ENCODE data around the gene C6orf132. TPM values are rescaled to one million over a fixed set of nuclear protein-coding genes. Genes with fewer than 3 reads are reported as not detected.

Gene C6orf132
- total RNA-seq, 1 donor from 2014 or later = 5.3 TPM

GRCh38 chr6:42135722-42136121, 6.7 kb downstream of the C6orf132 start:
- Histone ChIP-seq H3K36me3 (ENCODE audit: insufficient read depth, low read length) (no peaks in the 10 kb centered on the region), H3K4me3 (ENCODE audit: insufficient read depth, low read depth, low read length) (no peak overlapping the region), H3K4me2 (ENCODE audit: low read length) (no peak overlapping the region), H3K27ac (ENCODE audit: low read depth, low read length) (no peak overlapping the region), H3K27me3 (ENCODE audit: insufficient read depth, low read length) (no peaks in the 10 kb centered on the region), H3K79me2 (ENCODE audit: insufficient read depth, low read length) (peaks cover 27% of the 10 kb centered on the region), H3K9ac (ENCODE audit: low read length) (no peak overlapping the region), H3K4me1 (ENCODE audit: insufficient read depth, low read length) (peaks cover 45% of the 10 kb centered on the region), H2AFZ (ENCODE audit: low read depth, low read length) (no peak overlapping the region), H4K20me1 (ENCODE audit: insufficient read depth, low read length) (no peaks in the 10 kb centered on the region), H3K9me3 (ENCODE audit: insufficient read depth, low read depth, low read length) (no peaks in the 10 kb centered on the region)
- TF ChIP-seq CTCF (IDR thresholded peaks at IDR 0.05; ENCODE audit: insufficient read depth, low read depth, low read length) (no peak), EZH2 (IDR thresholded peaks at IDR 0.05; ENCODE audit: insufficient read depth, low read length) (no peak)
- Mint-ChIP-seq H3K36me3 (ENCODE audit: low read depth, unreplicated experiment) (peaks cover 4% of the 10 kb centered on the region), H3K9me3 (ENCODE audit: unreplicated experiment) (peaks cover 2% of the 10 kb centered on the region), H3K27me3 (ENCODE audit: low read depth, unreplicated experiment) (peaks cover 2% of the 10 kb centered on the region), H3K4me1 (ENCODE audit: low read depth, unreplicated experiment) (peaks cover 36% of the 10 kb centered on the region), H3K27ac (ENCODE audit: unreplicated experiment) (no peak overlapping the region), H3K4me3 (ENCODE audit: unreplicated experiment) (no peak overlapping the region)
- DNase-seq (ENCODE audit: low read depth) (no peak), FAIRE-seq (no peak)

GRCh38 chr6:42135161-42135560, 7.3 kb downstream of the C6orf132 start:
- Histone ChIP-seq H3K4me2 (ENCODE audit: low read length) (no peak overlapping the region), H3K9me3 (ENCODE audit: insufficient read depth, low read depth, low read length) (no peaks in the 10 kb centered on the region), H4K20me1 (ENCODE audit: insufficient read depth, low read length) (no peaks in the 10 kb centered on the region), H3K4me1 (ENCODE audit: insufficient read depth, low read length) (peaks cover 42% of the 10 kb centered on the region), H3K27me3 (ENCODE audit: insufficient read depth, low read length) (no peaks in the 10 kb centered on the region), H3K27ac (ENCODE audit: low read depth, low read length) (no peak overlapping the region), H3K4me3 (ENCODE audit: insufficient read depth, low read depth, low read length) (no peak overlapping the region), H3K9ac (ENCODE audit: low read length) (no peak overlapping the region), H2AFZ (ENCODE audit: low read depth, low read length) (no peak overlapping the region), H3K79me2 (ENCODE audit: insufficient read depth, low read length) (peaks cover 22% of the 10 kb centered on the region), H3K36me3 (ENCODE audit: insufficient read depth, low read length) (no peaks in the 10 kb centered on the region)
- Mint-ChIP-seq H3K4me3 (ENCODE audit: unreplicated experiment) (no peak overlapping the region), H3K4me1 (ENCODE audit: low read depth, unreplicated experiment) (peaks cover 36% of the 10 kb centered on the region), H3K9me3 (ENCODE audit: unreplicated experiment) (peaks cover 2% of the 10 kb centered on the region), H3K27ac (ENCODE audit: unreplicated experiment) (no peak overlapping the region), H3K27me3 (ENCODE audit: low read depth, unreplicated experiment) (peaks cover 2% of the 10 kb centered on the region), H3K36me3 (ENCODE audit: low read depth, unreplicated experiment) (peaks cover 4% of the 10 kb centered on the region)
- DNase-seq (ENCODE audit: low read depth) = no peak
- no peak for TF ChIP-seq CTCF (IDR thresholded peaks at IDR 0.05; ENCODE audit: insufficient read depth, low read depth, low read length)
- TF ChIP-seq EZH2 (IDR thresholded peaks at IDR 0.05; ENCODE audit: insufficient read depth, low read length) = no peak
- FAIRE-seq = no peak

GRCh38 chr6:42133926-42134325, 8.5 kb downstream of the C6orf132 start:
- Mint-ChIP-seq H3K4me1 (ENCODE audit: low read depth, unreplicated experiment) (peaks cover 29% of the 10 kb centered on the region), H3K27ac (ENCODE audit: unreplicated experiment) (no peak overlapping the region)
- FAIRE-seq = no peak

More at GRCh38 chr6:42133926-42134325, 8.5 kb downstream of the C6orf132 start:
- H3K27me3 Mint-ChIP-seq (ENCODE audit: low read depth, unreplicated experiment) = peaks cover 2% of the 10 kb centered on the region
- no peak overlapping the region for H3K4me3 ChIP-seq (ENCODE audit: insufficient read depth, low read depth, low read length)
- H3K36me3 Mint-ChIP-seq (ENCODE audit: low read depth, unreplicated experiment) = peaks cover 4% of the 10 kb centered on the region
- H3K27me3 ChIP-seq (ENCODE audit: insufficient read depth, low read length) = no peaks in the 10 kb centered on the region
- H4K20me1 ChIP-seq (ENCODE audit: insufficient read depth, low read length) = no peaks in the 10 kb centered on the region
- no peak overlapping the region for H3K4me3 Mint-ChIP-seq (ENCODE audit: unreplicated experiment)
- no peak overlapping the region for H3K27ac ChIP-seq (ENCODE audit: low read depth, low read length)
- H3K9me3 ChIP-seq (ENCODE audit: insufficient read depth, low read depth, low read length) = no peaks in the 10 kb centered on the region
- DNase-seq (ENCODE audit: low read depth) = no peak
- H3K36me3 ChIP-seq (ENCODE audit: insufficient read depth, low read length) = no peaks in the 10 kb centered on the region
- H3K4me2 ChIP-seq (ENCODE audit: low read length) = no peak overlapping the region
- TF ChIP-seq CTCF (IDR thresholded peaks at IDR 0.05; ENCODE audit: insufficient read depth, low read depth, low read length) (no peak), EZH2 (IDR thresholded peaks at IDR 0.05; ENCODE audit: insufficient read depth, low read length) (no peak)
- peaks cover 2% of the 10 kb centered on the region for H3K9me3 Mint-ChIP-seq (ENCODE audit: unreplicated experiment)
- peaks cover 31% of the 10 kb centered on the region for H3K4me1 ChIP-seq (ENCODE audit: insufficient read depth, low read length)
- peaks cover 12% of the 10 kb centered on the region for H3K79me2 ChIP-seq (ENCODE audit: insufficient read depth, low read length)
- H3K9ac ChIP-seq (ENCODE audit: low read length) = no peak overlapping the region
- H2AFZ ChIP-seq (ENCODE audit: low read depth, low read length) = no peak overlapping the region

Data from astrocyte (in vitro differentiated cells and primary cell).